SK-MEL-5 (cell line): Measurements from ENCODE around the gene NCAM2. TPM values are rescaled to one million over a fixed set of nuclear protein-coding genes. Genes with fewer than 3 reads are reported as not detected.

Experiments
- DNase-seq: peaks from one replicate; pipeline ENCODE4 v3.0.0-alpha.2; 2016; ENCODE audit warnings: low read depth, low spot score
- in situ Hi-C: cut with HindIII; loops from 2 replicates; pipeline ENCODE4 v1.10.0; 2016; ENCODE audit warnings: low sequenced_read_pairs, high pct_unique_total_duplicates, low pct_unique_long_range_greater_than_20kb
- total RNA-seq: library from RNA; depleted of rRNA; stranded (reverse); fragments of >200 nt; shearing (Covaris generic); gene quantifications from 2 replicates; pipeline ENCODE4 v1.2.3, GENCODE V29; 2014

The NCAM2 gene
- total RNA-seq, 1 experiment from 2014 or later, result 7.3 TPM

DNA sequence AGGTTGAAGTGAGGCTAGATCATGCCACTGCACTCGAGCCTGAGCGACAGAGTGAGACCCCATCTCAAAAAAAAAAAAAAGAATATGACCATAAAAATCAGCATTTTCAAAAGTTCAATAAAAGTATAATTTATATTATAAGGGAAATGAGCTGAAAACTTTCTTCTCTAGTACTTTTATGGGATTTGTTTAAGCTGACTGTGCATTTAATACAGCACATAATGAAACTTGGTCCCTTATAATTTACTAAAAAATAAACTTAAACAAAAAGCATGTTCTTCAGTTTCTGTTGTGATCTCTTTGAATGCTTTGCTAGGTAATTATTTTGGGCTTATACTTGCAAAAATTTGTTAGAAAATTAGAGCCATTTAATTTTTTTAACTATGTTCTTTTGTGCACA lies 77.8 kb downstream of the NCAM2 start:
- in situ Hi-C loops, result no loop called here
- DNase-seq, result no peak

DNA sequence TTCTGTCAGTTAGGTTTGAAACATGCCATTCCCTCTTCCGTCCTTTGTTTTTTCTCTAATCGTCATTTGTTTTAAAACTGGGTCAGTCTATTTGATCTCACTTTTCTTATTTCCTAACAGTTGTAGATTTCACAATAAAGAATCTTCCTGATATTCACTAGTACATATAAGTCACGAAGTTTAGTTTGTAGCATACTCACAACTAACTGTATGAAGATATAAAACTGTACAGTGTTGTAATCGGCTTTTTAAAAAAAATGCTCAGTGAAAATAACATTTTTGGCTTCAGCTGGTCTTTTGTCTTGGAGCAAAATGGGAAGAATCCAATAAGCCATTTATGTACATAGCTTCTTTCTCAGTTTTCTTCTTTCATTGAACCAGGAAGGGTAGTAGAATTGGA lies 78.3 kb downstream of the NCAM2 start:
- no peak for DNase-seq
- in situ Hi-C loops, result no loop called here

DNA sequence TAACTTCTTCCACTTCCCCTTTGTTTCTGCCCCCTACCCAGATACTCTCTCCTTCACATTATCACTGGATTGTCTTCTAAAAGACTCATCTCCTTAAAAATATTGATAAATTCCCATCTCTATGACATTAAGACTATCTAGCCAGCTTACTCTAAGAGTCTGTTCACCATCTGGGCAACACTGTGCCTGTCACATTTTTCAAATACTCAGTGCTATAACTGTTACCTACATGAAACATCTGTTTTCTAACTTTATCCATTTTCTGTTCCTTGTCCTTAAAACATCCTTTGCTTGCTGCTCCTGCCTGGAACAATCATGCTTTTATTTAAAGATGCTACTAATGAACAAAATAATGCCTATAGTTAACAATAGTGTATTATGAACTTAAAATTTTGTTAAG lies 81.4 kb downstream of the NCAM2 start:
- no peak for DNase-seq
- in situ Hi-C loops, result no loop called here

DNA sequence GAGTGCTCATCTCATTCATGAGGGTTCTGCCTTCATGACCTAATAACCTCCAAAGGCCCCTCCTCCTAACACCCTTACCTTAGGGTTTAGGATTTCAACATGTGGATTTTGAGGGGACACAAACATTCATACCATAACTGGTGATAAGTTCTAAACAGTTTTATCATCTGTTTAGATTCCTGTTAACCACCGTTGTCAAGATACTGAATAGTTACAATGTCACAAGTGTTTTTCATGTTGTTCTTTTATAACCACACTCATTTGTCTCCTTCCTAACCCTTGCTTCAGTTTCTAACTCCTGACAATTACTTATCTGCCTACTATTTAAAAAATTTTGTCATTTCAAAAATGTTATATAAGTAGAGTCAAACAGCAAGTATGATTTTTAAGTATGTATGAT lies 86.0 kb downstream of the NCAM2 start:
- in situ Hi-C loops, result no loop called here
- DNase-seq, result no peak

DNA sequence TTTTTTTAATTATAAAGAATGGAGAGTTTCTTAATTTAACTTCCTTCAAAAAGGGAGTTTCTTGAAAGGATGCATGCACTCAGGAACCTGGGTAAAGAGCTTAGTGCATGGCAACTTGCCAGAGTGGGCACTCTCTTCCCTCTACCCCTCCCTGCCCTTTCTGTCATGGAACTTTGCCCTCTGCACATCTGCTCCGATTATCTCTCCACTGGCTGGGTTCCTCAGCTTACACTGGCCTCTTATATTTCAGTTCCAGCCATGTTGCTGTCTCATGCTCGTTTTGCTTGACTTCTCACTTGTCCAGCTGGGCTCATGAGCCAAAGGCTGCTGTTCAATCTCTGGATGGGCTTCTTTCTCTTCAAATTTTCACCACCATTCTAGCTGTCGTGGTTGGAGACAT lies 87.0 kb downstream of the NCAM2 start:
- no peak for DNase-seq
- in situ Hi-C loops, result no loop called here

GRCh38 chr21:21096956-21097355 lies 98.7 kb downstream of the NCAM2 start:
- in situ Hi-C loops, result no loop called here
- no peak for DNase-seq

DNA sequence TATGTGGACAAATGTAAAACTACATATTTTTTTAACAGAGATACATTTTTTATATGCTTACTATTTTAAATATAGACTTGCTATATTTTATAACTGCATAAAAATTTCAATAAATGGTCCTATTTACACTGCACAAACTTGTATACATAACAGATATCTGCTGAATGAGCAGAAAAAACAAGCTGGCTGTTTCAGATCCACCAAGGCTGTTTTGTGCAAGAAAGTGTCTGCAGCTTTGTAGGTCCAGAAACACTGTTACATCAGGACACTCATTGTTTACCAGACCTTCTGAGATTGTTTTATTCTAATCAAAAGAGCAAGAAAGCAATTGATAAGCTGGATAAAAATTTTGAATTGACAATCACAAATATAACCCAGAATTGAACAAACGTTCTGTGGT lies 99.3 kb downstream of the NCAM2 start:
- in situ Hi-C loops, result no loop called here
- no peak for DNase-seq

GRCh38 chr21:21101911-21102310 lies 103.7 kb downstream of the NCAM2 start:
- peak; percentile 96 for DNase-seq
- in situ Hi-C loops, result no loop called here

DNA sequence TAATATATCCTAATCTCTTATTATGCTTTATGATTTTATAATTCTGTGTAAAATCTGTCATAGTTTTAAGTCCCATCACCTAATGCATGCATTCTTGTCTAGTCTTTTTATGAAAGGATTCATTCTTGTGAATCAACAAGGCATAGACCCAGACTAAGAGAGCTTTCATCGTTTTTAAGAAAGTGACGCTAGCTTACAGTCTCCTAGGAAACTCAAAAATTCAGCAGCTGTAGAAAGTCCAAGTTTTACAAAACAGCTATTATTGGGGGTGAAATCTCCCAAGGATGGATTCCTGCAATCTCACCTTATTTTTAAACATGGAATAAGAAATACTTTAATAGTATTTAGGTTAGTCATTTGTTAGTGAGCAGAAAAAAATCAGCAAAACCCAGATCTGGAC lies 104.7 kb downstream of the NCAM2 start:
- DNase-seq, result peak; percentile 85
- in situ Hi-C loops, result no loop called here

GRCh38 chr21:21103692-21104091 lies 105.5 kb downstream of the NCAM2 start:
- in situ Hi-C loops, result no loop called here
- peak; percentile 6 for DNase-seq

DNA sequence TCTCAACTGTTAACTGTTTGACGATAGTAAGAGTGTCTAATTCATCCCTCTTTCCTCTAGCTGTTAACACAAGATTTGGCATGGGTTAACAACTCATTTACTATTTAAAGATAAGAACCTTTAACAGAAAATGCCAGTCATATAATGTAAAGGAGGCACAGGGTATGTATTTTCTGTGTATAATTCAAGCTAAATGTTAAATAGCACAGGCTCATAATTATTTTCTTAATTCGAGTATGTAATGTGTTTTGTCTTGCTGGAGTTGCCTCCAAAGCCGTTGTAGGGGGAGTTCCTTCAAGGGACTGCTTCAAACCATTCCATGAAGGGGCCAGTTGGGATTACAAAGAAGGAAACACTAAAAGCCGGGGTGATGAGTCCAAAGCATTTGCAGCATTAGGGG lies 111.5 kb downstream of the NCAM2 start:
- in situ Hi-C loops, result no loop called here
- no peak for DNase-seq

DNA sequence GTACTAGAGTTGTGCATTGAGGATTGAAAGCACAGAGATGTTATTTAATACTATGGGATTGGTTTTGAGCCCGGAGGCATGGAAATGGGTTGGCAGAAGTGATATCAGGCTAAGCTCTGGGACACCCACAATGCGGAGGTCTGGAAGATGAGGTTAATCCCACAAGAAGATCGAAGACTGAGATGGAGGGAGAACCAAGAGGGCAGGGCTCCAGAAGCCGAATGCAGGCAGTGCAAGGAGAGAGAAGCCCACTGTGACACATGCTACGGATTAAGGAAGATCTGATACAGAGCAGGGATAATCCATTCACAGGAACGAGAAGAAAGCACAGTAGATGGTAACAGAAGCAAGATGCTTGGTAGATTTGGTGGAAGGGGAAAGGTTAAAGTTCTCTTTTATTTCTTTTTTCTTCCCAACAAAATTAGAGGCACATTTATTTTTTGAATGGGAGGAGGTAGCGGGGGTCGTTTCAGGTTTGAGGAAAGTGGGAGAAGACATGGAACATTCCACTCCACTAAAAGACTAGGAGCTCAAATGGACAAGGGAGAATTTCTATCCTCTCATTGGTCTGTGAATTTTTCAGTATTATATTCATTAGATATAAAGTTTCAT lies 113.2 kb downstream of the NCAM2 start:
- in situ Hi-C loops, result no loop called here

GRCh38 chr21:21114461-21114860 lies 116.3 kb downstream of the NCAM2 start:
- DNase-seq, result no peak

More for the DNA sequence above, 113.2 kb downstream of the NCAM2 start:
- DNase-seq, result peak; percentile 7

GRCh38 chr21:21119091-21119490 lies 120.9 kb downstream of the NCAM2 start:
- no peak for DNase-seq

More at GRCh38 chr21:21114461-21114860, 116.3 kb downstream of the NCAM2 start:
- in situ Hi-C loops, result no loop called here

DNA sequence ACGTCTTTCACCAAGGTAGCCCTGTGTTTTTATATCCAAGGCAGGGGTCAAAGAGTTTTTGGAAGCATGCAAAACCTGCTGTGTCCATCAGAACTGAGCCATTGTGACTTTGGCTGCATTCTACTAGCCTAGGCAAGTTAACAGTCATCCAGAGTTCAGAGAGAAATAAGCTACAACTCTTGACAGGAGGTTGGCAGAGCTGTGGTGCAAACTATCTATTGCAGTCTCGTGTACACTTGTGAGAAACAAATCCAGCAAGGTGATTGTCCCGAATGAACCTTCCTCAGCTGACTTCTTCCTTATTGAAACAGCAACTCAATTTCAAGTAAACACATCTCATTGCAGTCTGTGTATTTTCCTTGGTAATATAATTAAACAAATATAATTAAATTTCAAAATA lies 124.5 kb downstream of the NCAM2 start:
- DNase-seq, result no peak
- in situ Hi-C loops, result no loop called here

More at GRCh38 chr21:21119091-21119490, 120.9 kb downstream of the NCAM2 start:
- in situ Hi-C loops, result no loop called here

DNA sequence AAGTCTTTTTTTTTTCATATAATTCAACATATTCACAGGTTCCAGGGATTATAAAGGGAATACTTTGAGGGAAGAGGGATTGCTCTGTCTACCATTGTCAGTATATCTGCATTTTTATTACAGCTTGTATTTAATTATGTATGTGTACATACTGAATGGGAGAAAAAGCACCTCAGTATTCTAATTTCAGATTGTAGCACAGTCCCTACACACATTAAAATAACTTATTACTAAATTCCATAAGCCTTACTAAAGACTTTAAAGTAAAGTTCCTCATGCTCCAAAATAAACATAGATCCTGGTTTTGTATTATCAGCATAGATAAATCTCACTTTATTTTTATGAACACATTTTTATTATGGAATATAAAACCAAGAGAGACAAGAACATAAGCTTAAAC lies 134.2 kb downstream of the NCAM2 start:
- no peak for DNase-seq
- in situ Hi-C loops, result no loop called here

DNA sequence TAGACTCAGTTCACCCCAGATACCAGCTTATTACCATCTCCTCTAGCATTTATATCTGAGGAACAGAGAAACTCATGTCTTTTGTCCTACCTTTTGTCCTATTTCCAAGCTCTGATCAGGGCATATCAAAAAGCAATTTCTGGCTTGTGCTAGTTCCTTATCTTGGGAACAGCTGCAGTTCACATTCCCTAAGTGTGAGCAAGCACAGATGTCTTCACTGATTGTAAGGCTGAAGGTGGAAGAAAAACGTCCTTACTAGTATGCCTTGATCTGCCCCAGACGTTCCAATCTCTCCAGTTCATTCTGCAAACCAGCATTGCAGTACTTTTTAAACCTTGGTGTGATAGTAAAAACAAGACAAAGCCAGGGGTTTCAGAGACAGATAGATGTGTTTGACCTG lies 139.8 kb downstream of the NCAM2 start:
- DNase-seq, result no peak
- in situ Hi-C loops, result no loop called here

DNA sequence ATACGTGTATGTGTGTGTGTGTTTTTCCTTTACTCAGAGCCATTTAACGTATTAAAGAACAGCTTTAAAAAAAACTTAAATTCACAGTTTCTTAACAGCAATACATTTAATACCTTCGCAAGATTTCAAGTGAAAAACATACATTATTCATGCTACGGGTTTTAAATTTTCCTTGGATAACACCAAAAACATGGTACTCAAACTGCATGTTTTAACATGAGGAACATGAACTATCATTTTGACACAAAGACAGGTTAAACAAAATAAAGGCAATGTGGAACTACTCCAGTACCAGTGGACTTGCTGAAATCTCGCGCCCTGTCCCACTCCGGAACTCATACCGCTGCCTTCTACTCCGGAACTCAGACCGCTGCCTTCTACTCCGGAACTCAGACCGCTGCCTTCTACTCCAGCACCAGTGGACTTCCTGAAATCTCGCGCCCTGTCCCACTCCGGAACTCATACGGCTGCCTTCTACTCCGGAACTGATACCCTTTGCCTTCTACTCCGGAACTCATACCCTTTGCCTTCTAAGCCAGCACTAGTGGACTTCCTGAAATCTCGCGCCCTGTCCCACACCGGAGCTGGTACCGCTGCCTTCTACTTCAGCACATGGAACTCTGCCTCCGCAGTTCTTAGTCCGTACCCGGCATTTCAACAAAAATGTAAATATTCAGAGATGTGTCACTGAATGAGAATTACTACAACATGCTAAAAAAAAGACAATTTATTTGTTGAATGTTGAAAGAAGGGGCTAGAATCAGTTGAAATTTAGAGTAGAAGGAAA lies 148.6 kb downstream of the NCAM2 start:
- in situ Hi-C loops, result no loop called here
- DNase-seq, result no peak

DNA sequence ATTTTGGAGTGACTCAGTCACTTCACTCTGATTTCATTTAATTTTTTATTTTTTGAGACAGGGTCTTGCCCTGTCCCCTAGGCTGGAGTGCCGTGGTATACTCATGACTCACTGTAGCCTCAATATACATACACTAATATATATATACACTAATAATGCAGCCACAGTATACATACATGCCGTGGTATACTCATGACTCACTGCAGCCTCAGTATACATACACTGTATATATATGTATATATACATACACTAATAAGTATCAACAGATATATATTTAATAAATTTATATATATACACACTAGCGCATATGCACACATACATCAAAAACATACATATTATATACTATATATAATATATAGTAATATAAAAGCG lies 149.2 kb downstream of the NCAM2 start:
- no peak for DNase-seq
- in situ Hi-C loops, result no loop called here
